ENCODE measurements around the gene ACOT7. TPM values are rescaled to one million over a fixed set of nuclear protein-coding genes. Genes with fewer than 3 reads are reported as not detected.

Gene ACOT7
- total and polyA plus RNA-seq, 2 donors from 2014 or later, result 23.0 to 135 TPM

DNA sequence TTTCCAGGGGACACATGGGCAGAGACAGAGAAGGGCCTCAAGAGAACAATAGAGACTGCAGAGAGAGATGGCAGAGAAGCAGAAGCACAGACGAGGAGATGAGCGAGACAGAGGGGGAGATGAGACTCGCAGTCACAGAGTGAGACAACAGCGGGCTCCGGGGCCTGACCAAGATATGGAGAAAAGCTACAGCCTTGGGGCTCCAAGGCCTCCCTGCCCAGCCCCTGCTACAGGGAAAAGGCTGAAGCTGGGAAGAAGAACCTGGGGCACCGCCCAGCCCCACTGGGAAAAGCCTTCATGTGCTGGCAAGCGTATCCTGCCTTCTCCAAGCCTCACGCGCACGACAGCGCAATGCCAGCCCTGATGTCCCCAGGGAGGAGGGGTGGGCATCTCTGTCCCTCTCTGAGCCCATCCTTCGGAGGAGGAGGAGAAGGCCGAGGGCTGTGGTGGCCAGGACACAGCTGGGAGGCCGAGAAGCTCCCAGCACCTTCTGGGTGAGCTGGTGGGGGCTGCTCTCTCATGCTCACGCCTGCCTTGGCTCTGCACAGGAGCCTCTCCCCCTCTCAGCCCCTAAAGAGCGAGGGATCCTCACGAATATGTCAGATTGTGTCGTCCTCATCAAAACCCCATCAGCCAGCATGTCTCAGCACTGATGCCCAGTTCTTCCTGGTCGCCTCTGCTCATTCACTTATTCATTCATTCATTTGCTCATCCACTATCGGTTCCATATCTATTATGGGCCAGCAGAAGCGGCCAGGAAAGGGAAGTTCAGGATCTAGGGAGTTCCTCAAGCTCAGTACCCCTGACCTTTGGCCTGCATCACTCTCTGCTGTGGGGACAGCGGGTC lies 56.6 kb downstream of the ACOT7 start:
- intact Hi-C loops (cut with DNase I), result no loop called here
- FAIRE-seq (no peak), DNase-seq (no peak)
- TF ChIP-seq, protein P1, sequence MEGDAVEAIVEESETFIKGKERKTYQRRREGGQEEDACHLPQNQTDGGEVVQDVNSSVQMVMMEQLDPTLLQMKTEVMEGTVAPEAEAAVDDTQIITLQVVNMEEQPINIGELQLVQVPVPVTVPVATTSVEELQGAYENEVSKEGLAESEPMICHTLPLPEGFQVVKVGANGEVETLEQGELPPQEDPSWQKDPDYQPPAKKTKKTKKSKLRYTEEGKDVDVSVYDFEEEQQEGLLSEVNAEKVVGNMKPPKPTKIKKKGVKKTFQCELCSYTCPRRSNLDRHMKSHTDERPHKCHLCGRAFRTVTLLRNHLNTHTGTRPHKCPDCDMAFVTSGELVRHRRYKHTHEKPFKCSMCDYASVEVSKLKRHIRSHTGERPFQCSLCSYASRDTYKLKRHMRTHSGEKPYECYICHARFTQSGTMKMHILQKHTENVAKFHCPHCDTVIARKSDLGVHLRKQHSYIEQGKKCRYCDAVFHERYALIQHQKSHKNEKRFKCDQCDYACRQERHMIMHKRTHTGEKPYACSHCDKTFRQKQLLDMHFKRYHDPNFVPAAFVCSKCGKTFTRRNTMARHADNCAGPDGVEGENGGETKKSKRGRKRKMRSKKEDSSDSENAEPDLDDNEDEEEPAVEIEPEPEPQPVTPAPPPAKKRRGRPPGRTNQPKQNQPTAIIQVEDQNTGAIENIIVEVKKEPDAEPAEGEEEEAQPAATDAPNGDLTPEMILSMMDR (IDR thresholded peaks at IDR 0.05; ENCODE audit: borderline replicate concordance, extremely low read depth, insufficient read depth), result no peak
- Histone ChIP-seq H3K27me3 (ENCODE audit: control insufficient read depth, insufficient read depth, low read length) (no peaks in the 10 kb centered on the region), H3K9me3 (ENCODE audit: control insufficient read depth in 2 of 3, insufficient read depth in 1 of 3, low read length in 3 of 3) (no peaks in the 10 kb centered on the region), H3K9ac (ENCODE audit: low read length in 3 of 3) (no peak overlapping the region), H3K4me1 (ENCODE audit: control insufficient read depth in 2 of 3, insufficient read depth in 2 of 3, low read depth in 1 of 3, low read length in 3 of 3) (no peaks in the 10 kb centered on the region), H3K36me3 (ENCODE audit: control insufficient read depth in 2 of 3, insufficient read depth in 3 of 3, low read length in 3 of 3) (no peaks in the 10 kb centered on the region), H3K27ac (ENCODE audit: low read depth in 2 of 2, low read length in 2 of 2) (no peak overlapping the region), H3K4me3 (ENCODE audit: low read length in 3 of 3) (no peak overlapping the region)

DNA sequence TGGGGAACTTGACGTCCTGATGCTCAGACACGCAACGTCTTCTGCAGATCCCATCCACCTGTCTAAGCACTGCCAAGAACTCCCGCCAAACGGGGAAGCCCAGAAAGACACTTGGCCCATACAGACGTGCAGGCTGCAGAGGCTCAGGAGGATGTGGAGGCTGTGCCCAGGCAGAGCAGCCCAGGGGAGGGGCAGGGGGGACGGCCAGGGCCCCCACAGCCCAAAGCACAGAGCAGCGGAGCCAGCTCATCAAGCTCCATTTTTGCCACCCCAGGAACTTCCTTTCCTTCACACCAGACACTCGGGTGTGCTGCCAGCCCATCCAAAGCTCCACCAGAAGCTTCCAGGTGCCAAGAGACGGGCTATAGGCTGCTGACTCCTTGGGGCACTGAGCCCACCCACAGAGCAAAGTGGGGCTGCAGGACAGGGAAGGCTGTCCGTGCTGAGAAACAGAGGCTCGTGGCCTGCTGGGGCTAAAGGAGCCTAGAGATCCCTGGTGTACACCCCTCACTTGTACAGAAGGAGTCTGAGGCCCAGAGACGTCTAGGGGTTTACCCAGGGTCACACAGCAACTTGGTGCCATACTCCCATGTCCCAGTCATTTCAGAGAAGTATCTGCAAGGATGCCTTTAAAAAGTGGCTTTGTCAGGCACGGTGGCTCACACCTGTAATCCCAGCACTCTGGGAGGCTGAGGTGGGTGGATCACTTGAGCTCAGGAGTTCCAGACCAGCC lies 59.1 kb downstream of the ACOT7 start:
- FAIRE-seq (no peak), DNase-seq (no peak)
- Histone ChIP-seq H3K36me3 (ENCODE audit: control insufficient read depth in 2 of 3, insufficient read depth in 3 of 3, low read length in 3 of 3) (no peaks in the 10 kb centered on the region), H3K27me3 (ENCODE audit: control insufficient read depth, insufficient read depth, low read length) (no peaks in the 10 kb centered on the region), H3K9ac (ENCODE audit: low read length in 3 of 3) (no peak overlapping the region), H3K4me1 (ENCODE audit: control insufficient read depth in 2 of 3, insufficient read depth in 2 of 3, low read depth in 1 of 3, low read length in 3 of 3) (no peaks in the 10 kb centered on the region), H3K9me3 (ENCODE audit: control insufficient read depth in 2 of 3, insufficient read depth in 1 of 3, low read length in 3 of 3) (no peaks in the 10 kb centered on the region), H3K27ac (ENCODE audit: low read depth in 2 of 2, low read length in 2 of 2) (no peak overlapping the region), H3K4me3 (ENCODE audit: low read length in 3 of 3) (no peak overlapping the region)
- TF ChIP-seq, protein P1 (IDR thresholded peaks at IDR 0.05; ENCODE audit: borderline replicate concordance, extremely low read depth, insufficient read depth), result no peak
- intact Hi-C loops (cut with DNase I), result no loop called here

DNA sequence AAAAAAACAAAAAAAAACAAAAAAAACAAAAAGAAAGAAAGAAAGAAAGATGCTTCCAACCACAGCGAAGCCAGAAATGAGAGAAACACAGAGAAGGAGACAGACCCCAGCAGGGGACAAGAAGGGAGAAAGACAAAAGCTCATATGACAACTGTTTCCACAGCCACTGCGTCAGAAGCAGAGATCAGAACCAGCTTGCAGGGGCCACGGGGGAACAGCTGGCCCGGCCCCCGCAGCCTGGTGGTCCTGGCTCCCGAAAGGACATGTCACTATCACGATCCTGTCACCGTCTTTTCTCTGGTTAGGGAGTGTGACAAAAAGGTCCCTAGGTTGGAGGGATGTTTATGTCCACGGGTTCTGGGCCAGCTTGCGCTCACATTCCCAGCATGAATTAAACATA lies 60.7 kb downstream of the ACOT7 start:
- no peak for DNase-seq
- Histone ChIP-seq H3K27me3 (ENCODE audit: control insufficient read depth, insufficient read depth, low read length) (no peaks in the 10 kb centered on the region), H3K9me3 (ENCODE audit: control insufficient read depth in 2 of 3, insufficient read depth in 1 of 3, low read length in 3 of 3) (no peaks in the 10 kb centered on the region), H3K4me3 (ENCODE audit: low read length in 3 of 3) (no peak overlapping the region), H3K27ac (ENCODE audit: low read depth in 2 of 2, low read length in 2 of 2) (no peak overlapping the region), H3K9ac (ENCODE audit: low read length in 3 of 3) (no peak overlapping the region), H3K4me1 (ENCODE audit: control insufficient read depth in 2 of 3, insufficient read depth in 2 of 3, low read depth in 1 of 3, low read length in 3 of 3) (no peaks in the 10 kb centered on the region), H3K36me3 (ENCODE audit: control insufficient read depth in 2 of 3, insufficient read depth in 3 of 3, low read length in 3 of 3) (no peaks in the 10 kb centered on the region)
- no peak for FAIRE-seq
- intact Hi-C loops (cut with DNase I), result no loop called here
- TF ChIP-seq, protein P1 (IDR thresholded peaks at IDR 0.05; ENCODE audit: borderline replicate concordance, extremely low read depth, insufficient read depth), result no peak

Data from kidney (tissue), 14 donors.